Neural cell (in vitro differentiated cells): ENCODE measurements around the gene HNRNPLL. TPM values are rescaled to one million over a fixed set of nuclear protein-coding genes. Genes with fewer than 3 reads are reported as not detected.

Source experiments
- H2AFZ ChIP-seq: fragments of 200-600, 300-800 bp; sonication (generic), shearing (Covaris generic); 2 replicates; pipeline ENCODE4 v1.6.0; 2014; ENCODE audit warnings: low read depth, mild to moderate bottlenecking, antibody characterized with exemption, low read length, moderate library complexity
- H3F3A ChIP-seq: fragments of 200-600 bp; shearing (Covaris generic); 2 replicates; pipeline ENCODE4 v1.6.1; 2016; ENCODE audit warnings: mild to moderate bottlenecking, moderate library complexity, mixed read lengths, antibody characterized with exemption, low read length; ENCODE audit not compliant: insufficient read depth, poor library complexity, severe bottlenecking
- H3K27ac ChIP-seq: fragments of 200-600, 300-800 bp; sonication (generic), shearing (Covaris generic); 2 replicates; pipeline ENCODE4 v1.5.1; 2014; ENCODE audit warnings: mild to moderate bottlenecking, low read length, moderate library complexity
- H3K27me3 ChIP-seq: fragments of 300-800, 200-600 bp; sonication (generic), shearing (Covaris generic); 2 replicates; pipeline ENCODE4 v1.6.0; 2014; ENCODE audit warnings: mild to moderate bottlenecking, low read depth, low read length, moderate library complexity; ENCODE audit not compliant: insufficient read depth
- H3K36me3 ChIP-seq: fragments of 300-800, 200-600 bp; sonication (generic), shearing (Covaris generic); 2 replicates; pipeline ENCODE4 v1.5.1; 2014; ENCODE audit warnings: mild to moderate bottlenecking, antibody characterized with exemption, low read length, moderate library complexity; ENCODE audit not compliant: insufficient read depth
- H3K4me2 ChIP-seq: fragments of 300-800, 200-600 bp; sonication (generic), shearing (Covaris generic); 2 replicates; pipeline ENCODE4 v1.6.0; 2014; ENCODE audit warnings: mild to moderate bottlenecking, low read length
- H3K4me3 ChIP-seq: fragments of 300-800, 200-600 bp; sonication (generic), shearing (Covaris generic); 2 replicates; pipeline ENCODE4 v1.5.1; 2014; ENCODE audit warnings: mild to moderate bottlenecking, low read length, moderate library complexity
- H3K79me2 ChIP-seq: fragments of 200-600 bp; shearing (Covaris generic); replicated peaks from 2 replicates; pipeline ENCODE4 v1.6.0; 2014; ENCODE audit warnings: mild to moderate bottlenecking, low read length, moderate library complexity; ENCODE audit not compliant: insufficient read depth
- H3K9ac ChIP-seq: fragments of 300-800, 200-600 bp; sonication (generic), shearing (Covaris generic); 2 replicates; pipeline ENCODE4 v1.6.1; 2016; ENCODE audit warnings: mild to moderate bottlenecking, low read length, mixed read lengths
- H3K9me2 ChIP-seq: fragments of 200-600 bp; shearing (Covaris generic); 2 replicates; pipeline ENCODE4 v1.6.1; 2016; ENCODE audit warnings: mild to moderate bottlenecking, low read length, mixed read lengths; ENCODE audit not compliant: insufficient read depth
- H3K9me3 ChIP-seq: fragments of 200-600, 300-800 bp; sonication (generic), shearing (Covaris generic); 2 replicates; pipeline ENCODE4 v1.6.1; 2016; ENCODE audit warnings: mild to moderate bottlenecking, mixed run types, low read length, moderate library complexity, mixed read lengths
- H4K20me1 ChIP-seq: fragments of 200-600 bp; shearing (Covaris generic); 2 replicates; pipeline ENCODE4 v1.6.1; 2016; ENCODE audit warnings: mild to moderate bottlenecking, mixed run types; ENCODE audit not compliant: insufficient read depth
- EP300 ChIP-seq: fragments of 450-650 bp; conservative IDR thresholded peaks from 2 replicates; pipeline ENCODE4 v1.6.1; 2014; ENCODE audit warnings: antibody characterized with exemption, mild to moderate bottlenecking, moderate library complexity; ENCODE audit not compliant: poor library complexity, severe bottlenecking
- EZH2 ChIP-seq: fragments of 200-600, 300-800 bp; shearing (Covaris generic), sonication (generic); IDR thresholded peaks from 2 replicates; pipeline ENCODE4 v1.6.1; 2014; ENCODE audit warnings: antibody characterized with exemption, low read length, borderline replicate concordance, mild to moderate bottlenecking; ENCODE audit not compliant: insufficient read depth, poor library complexity, severe bottlenecking
- MXI1 ChIP-seq: fragments of 450-650 bp; conservative IDR thresholded peaks from 2 replicates; pipeline ENCODE4 v1.6.1; 2014; ENCODE audit warnings: antibody characterized with exemption, mild to moderate bottlenecking; ENCODE audit not compliant: poor library complexity, severe bottlenecking
- POLR2AphosphoS5 ChIP-seq: IDR thresholded peaks from 2 replicates; pipeline ENCODE4 v1.6.1; 2012
- RAD21 ChIP-seq: fragments of 450-650 bp; conservative IDR thresholded peaks from 2 replicates; pipeline ENCODE4 v1.6.1; 2014; ENCODE audit warnings: antibody characterized with exemption, mild to moderate bottlenecking, moderate library complexity
- SMC3 ChIP-seq: fragments of 450-650 bp; conservative IDR thresholded peaks from 2 replicates; pipeline ENCODE4 v1.6.1; 2014; ENCODE audit warnings: antibody characterized with exemption, mild to moderate bottlenecking, moderate library complexity; ENCODE audit not compliant: poor library complexity
- TAF1 ChIP-seq: IDR thresholded peaks from 2 replicates; pipeline ENCODE4 v1.6.1; 2012; ENCODE audit warnings: low read depth
- polyA plus RNA-seq: library from polyadenylated mRNA; depleted of rRNA; stranded (reverse); fragments of >200 nt; gene quantifications from 2 replicates; pipeline ENCODE4 v1.2.3, GENCODE V29; 2014
- TF ChIP-seq, protein P1 (sequence below): fragments of 450-650 bp; IDR thresholded peaks from 2 replicates; pipeline ENCODE4 v1.5.1; 2014; ENCODE audit warnings: antibody characterized with exemption, mild to moderate bottlenecking, moderate library complexity; ENCODE audit not compliant: poor library complexity, severe bottlenecking
- TF ChIP-seq, protein P2 (sequence below): IDR thresholded peaks from 2 replicates; pipeline ENCODE4 v1.6.1; 2012; ENCODE audit warnings: borderline replicate concordance

The HNRNPLL gene
- polyA plus RNA-seq, 1 donor from 2014 or later: 63.5 TPM

DNA sequence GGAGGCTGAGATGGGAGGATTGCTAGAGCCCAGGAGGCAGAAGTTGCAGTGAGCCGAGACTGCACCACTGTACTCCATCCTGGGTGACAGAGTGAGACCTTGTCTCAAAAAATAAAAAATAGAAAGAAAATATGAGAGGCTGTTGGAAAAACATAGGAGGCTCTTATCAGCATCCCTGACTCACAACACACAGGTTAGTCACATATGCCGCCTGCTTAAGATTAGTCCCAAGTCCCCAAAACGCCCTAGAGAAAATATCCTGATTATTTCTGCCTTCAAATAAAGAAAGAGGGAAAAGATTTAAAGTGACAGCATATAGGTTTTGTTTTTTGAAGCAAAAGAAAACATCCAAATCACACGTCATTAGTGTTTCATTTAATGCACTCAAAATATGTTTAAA lies 33.3 kb upstream of the HNRNPLL start:
- TF ChIP-seq EP300 (no peak), POLR2AphosphoS5 (no peak), MXI1 (no peak), TAF1 (no peak), EZH2 (no peak), SMC3 (no peak), RAD21 (no peak)
- TF ChIP-seq, protein P1, sequence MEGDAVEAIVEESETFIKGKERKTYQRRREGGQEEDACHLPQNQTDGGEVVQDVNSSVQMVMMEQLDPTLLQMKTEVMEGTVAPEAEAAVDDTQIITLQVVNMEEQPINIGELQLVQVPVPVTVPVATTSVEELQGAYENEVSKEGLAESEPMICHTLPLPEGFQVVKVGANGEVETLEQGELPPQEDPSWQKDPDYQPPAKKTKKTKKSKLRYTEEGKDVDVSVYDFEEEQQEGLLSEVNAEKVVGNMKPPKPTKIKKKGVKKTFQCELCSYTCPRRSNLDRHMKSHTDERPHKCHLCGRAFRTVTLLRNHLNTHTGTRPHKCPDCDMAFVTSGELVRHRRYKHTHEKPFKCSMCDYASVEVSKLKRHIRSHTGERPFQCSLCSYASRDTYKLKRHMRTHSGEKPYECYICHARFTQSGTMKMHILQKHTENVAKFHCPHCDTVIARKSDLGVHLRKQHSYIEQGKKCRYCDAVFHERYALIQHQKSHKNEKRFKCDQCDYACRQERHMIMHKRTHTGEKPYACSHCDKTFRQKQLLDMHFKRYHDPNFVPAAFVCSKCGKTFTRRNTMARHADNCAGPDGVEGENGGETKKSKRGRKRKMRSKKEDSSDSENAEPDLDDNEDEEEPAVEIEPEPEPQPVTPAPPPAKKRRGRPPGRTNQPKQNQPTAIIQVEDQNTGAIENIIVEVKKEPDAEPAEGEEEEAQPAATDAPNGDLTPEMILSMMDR: no peak
- TF ChIP-seq, protein P2, sequence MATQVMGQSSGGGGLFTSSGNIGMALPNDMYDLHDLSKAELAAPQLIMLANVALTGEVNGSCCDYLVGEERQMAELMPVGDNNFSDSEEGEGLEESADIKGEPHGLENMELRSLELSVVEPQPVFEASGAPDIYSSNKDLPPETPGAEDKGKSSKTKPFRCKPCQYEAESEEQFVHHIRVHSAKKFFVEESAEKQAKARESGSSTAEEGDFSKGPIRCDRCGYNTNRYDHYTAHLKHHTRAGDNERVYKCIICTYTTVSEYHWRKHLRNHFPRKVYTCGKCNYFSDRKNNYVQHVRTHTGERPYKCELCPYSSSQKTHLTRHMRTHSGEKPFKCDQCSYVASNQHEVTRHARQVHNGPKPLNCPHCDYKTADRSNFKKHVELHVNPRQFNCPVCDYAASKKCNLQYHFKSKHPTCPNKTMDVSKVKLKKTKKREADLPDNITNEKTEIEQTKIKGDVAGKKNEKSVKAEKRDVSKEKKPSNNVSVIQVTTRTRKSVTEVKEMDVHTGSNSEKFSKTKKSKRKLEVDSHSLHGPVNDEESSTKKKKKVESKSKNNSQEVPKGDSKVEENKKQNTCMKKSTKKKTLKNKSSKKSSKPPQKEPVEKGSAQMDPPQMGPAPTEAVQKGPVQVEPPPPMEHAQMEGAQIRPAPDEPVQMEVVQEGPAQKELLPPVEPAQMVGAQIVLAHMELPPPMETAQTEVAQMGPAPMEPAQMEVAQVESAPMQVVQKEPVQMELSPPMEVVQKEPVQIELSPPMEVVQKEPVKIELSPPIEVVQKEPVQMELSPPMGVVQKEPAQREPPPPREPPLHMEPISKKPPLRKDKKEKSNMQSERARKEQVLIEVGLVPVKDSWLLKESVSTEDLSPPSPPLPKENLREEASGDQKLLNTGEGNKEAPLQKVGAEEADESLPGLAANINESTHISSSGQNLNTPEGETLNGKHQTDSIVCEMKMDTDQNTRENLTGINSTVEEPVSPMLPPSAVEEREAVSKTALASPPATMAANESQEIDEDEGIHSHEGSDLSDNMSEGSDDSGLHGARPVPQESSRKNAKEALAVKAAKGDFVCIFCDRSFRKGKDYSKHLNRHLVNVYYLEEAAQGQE: no peak
- Histone ChIP-seq H3K36me3 (no peaks in the 10 kb centered on the region), H3K9me2 (no peaks in the 10 kb centered on the region), H4K20me1 (no peaks in the 10 kb centered on the region), H2AFZ (no peak overlapping the region), H3K79me2 (no peaks in the 10 kb centered on the region), H3K27ac (no peak overlapping the region), H3K4me2 (no peak overlapping the region), H3K4me3 (no peak overlapping the region), H3K9me3 (no peaks in the 10 kb centered on the region), H3F3A (no peaks in the 10 kb centered on the region), H3K27me3 (no peaks in the 10 kb centered on the region), H3K9ac (no peak overlapping the region)

- H2AFZ ChIP-seq: no peak overlapping the region
- no peaks in the 10 kb centered on the region for H3K9me3 ChIP-seq
- H3K79me2 ChIP-seq: no peaks in the 10 kb centered on the region
- no peaks in the 10 kb centered on the region for H3K27me3 ChIP-seq
- no peak overlapping the region for H3K4me2 ChIP-seq
- no peaks in the 10 kb centered on the region for H3K9me2 ChIP-seq
- H4K20me1 ChIP-seq: no peaks in the 10 kb centered on the region
- TF ChIP-seq, protein P1: no peak
- TF ChIP-seq EZH2: no peak
- no peak for TF ChIP-seq TAF1
- TF ChIP-seq RAD21: no peak
- no peak for TF ChIP-seq POLR2AphosphoS5
- TF ChIP-seq, protein P2: no peak
- no peak for TF ChIP-seq SMC3
- TF ChIP-seq MXI1: no peak
- TF ChIP-seq EP300: no peak
- no peak overlapping the region for H3K4me3 ChIP-seq
- H3K27ac ChIP-seq: no peak overlapping the region
- H3K9ac ChIP-seq: no peak overlapping the region
- no peaks in the 10 kb centered on the region for H3K36me3 ChIP-seq
- H3F3A ChIP-seq: no peaks in the 10 kb centered on the region
Observed at GRCh38 chr2:38635139-38635538, 32.4 kb upstream of the HNRNPLL start.
